Stimulated activated CD4-positive, alpha-beta T cell treated with anti-CD3 and anti-CD28 coated beads, Interleukin-4, amount 100 ng/mL, for 48 hours (primary cell): ENCODE results near the gene MEI4.
"Not testable (repeated sequence)": the region's sequence is repeated elsewhere in the genome, so short reads cannot be mapped to it uniquely, and the experiment has no call there.

Source experiments
- DNase-seq, 2 donors: peaks; one replicate each; pipeline ENCODE4 v3.0.0-alpha.2; 2020; ENCODE audit warnings: low read depth in 2 of 2

The MEI4 gene, protein sequence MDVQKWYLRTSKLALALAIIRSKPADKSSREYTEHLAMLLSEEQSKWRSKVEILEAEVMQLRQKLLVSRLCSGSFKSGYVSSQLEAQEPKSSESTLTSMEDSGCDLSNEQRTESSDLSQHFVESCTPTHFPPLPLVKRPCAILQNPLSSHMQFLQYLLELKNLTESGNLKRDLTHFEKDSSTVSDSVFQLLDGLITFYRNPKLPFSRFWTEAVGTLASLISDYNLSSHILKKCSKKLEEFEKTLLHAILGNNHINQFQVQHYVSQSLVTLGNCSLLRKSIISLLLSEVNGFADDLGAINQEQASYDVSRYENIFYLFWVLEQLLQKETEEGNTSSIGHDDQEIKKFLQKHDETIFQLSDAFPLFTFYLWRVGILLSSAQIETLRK

GRCh38 chr6:77652739-77653138 lies at the start of gene MEI4:
Gene MEI4 (plus strand): TSS chr6:77653039. CDS start chr6:77690672, 37,633 bp downstream.
- no peak for DNase-seq

DNA sequence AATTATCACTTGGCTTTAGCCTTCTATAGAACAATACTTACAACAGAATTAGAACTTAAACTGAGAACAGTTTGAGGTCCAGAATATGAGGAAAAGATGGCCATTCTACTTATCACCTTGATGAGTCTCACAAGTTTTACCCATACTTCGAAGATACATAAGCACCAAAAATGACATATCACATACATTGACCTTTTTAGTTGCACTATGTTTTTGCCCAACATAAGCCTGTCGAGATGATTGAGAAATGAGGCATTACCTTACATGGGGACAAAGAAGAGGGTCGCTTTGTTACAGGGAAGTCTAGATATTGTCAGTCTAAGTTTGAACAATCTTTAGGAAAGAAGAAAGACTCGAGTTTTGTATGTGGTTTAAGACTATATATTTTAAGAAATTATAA lies 48.4 kb upstream of the MEI4 start:
- DNase-seq, result no peak

GRCh38 chr6:77607004-77607403 lies 45.8 kb upstream of the MEI4 start:
- no peak for DNase-seq

- DNase-seq, result no peak
Observed at GRCh38 chr6:77609106-77609505, 43.7 kb upstream of the MEI4 start.

GRCh38 chr6:77619114-77619513 lies 33.7 kb upstream of the MEI4 start:
- DNase-seq, result no peak

DNA sequence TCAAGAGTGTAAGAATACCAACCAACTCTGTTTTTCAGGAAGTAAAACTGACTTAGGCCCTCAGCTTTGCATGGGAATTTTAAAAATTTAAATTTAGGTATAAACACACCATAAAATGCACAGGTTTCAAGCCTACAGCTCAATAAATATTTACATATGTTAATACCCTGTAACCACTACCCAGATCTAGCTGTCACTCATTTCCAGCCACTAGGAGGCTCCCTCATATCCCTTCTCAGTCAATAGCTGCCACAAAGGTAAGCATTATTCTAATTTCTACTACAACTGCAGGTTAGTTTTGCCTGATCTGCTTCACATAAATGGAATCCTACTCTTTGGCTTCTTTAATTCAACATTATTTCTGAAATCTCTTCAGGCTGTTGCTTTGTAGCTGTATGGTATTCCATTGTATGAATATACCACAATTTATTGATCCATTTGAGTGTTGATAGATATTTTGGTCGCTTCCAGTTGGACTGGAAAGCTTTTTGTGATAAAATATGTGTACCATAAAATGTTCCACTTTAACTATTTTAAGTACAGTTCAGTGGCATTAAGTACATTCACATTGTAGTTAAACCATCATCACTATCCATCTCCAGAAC lies 32.5 kb upstream of the MEI4 start:
- no peak for DNase-seq

DNA sequence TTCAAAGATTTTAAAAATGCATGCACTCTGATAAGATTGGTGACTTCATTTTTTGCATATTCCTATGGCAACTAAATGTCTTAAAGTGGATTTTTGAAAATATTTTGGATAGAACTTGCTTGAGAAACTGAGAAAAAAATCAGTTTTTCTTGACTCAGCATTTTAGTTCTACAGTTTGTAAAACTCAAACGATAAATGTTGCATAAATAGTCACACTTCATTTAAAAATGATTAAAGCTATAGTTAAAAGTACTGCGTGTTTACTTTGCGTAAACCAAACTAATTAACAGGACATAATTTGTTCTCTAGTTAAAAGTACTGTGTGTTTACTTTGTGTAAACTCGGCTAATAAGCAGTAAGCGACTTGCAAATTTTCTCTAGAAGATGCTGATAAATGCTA lies 28.3 kb upstream of the MEI4 start:
- DNase-seq, result no peak

DNA sequence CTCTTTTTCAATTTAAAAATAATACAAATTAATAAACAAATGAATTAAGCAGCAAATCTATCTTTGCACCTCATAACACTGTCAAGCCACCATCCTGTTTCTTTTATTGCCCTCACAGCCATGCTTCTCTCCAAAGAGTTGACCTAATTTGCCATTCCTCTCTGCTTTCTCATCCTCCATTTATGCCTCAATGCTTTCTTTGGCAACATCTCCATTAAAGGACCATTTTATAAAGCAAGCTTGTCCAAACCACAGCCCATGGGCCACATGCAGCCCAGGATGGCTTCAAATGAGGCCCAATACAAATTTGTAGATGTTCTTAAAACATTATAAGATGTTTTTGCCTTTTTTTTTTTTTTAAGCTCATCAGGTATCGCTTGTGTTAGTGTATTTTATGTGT lies 26.4 kb upstream of the MEI4 start:
- DNase-seq, result no peak

DNA sequence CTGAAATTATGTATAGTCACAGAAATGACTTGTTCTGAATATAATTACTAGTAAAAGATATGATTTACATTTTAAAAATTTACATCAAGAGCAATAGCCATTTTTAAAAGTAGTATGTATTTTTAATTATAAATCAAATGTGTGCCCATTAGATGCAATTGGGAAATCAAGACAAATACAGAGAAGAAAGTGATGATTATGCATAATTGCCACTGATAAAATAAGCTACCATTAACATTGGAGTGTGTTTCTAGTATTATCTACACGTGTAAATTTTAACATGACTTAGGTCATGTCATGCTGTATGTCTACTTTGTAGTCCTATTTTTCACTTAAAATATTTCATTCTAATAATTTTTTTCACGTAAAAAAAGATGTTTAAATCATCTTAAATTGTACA lies 22.8 kb upstream of the MEI4 start:
- DNase-seq, result no peak

DNA sequence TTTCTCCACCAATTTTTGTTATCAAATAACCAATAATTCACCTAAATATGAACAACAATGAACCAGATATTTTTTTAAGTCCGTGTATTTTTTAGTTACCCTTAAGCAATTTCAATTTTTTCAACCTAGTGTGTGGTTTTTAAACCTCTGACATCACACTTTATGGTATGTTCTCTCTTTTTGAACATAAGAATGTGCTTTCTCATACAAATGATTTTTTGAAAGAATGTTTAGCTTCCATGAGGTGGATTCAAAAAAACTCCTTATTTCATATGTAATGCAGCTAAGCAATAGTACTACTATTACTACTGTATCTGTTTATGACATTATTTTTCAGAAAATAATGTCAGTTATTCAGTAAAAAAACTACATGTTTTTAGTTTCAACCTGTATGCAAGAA lies 19.4 kb upstream of the MEI4 start:
- DNase-seq, result no peak

DNA sequence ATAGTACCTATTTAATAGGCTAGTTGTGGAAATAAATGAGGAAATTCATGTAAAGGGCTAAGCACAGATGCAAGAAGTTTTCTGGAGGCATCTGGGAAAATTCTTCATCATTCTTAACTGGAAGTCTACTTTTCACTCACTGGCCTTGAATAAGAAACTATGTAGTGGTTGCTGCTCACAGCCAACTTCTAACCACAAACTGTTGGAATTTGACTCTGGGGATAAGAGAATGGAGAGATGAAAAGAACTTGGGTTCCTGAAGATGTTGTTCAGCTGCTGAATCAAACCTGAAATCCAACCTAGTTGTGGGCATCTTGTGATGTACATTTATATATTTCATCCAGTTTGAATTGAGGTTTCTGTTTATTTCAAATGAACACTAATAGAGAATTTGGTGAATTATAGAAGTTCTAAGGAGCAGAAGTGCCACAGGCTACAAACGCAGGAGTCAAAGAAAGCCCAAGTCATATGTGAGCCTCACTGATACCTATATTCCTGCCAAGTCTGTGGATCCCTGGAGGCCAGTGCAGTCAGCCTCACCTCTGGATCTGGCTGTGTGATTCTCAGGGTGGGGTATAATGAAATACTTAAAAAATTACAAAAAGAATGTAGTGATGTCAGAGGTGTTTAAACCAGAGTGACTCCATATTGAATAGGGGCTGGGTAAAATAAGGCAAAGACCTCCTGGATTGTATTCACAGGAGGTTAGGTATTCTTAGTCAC lies 18.7 kb upstream of the MEI4 start:
- DNase-seq, result no peak

- no peak for DNase-seq
Observed at GRCh38 chr6:77638129-77638830, 14.6 kb upstream of the MEI4 start.

DNA sequence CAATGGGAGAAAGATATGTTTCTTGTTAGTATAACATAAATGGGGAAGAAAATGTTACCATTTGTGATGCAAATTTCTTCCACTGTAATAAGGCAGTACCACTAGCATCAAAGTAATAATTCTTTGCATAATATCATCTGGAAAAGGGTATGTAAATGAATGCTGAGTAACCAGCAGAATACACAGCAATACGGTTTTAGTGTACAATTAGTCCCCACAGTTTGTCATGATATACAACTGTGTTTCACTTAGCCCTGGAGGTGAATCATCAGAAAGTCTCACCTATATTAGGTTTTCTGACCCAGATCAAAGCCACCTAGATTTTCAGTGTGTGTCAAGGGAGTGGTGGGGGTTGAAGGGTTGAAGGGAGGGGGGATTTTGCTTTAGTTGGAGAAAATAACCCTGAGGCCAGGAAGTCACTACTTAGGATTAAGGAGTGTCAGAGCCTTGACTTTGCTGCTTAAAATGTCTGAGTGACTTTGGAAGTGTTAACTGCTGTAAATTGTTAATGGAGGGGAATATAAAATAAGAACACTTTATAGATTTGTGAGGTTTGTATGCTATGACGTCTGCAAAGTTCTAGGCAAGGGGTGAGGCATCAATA lies 8.6 kb upstream of the MEI4 start:
- no peak for DNase-seq

DNA sequence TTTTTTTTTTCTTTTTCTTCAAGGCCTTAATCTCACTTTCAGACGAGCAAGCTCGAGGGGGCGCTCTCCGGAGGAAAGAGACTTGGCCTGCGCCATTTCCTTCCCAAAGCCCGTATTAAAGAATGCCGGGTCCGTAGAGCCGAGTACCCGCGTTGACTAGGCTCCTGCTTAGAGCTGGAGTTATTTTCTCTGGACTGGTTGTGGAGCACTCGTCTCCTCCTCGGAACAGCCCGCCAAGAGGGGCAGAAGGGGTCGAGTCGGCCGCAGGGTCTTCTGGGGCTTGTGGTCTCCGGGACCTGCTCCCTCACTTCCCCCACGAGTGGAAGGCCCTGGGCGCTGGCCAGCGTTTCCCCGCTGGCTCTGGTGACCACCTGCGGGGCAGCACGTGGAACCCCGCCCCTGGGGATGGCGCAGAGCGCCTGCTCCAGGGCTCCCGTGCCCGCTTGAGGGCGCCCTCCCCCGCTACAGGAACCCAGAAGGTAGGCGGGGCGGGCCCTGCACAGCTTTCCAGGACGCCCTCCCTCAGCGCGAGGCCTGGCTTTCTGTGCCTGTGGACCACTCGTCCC lies 2.7 kb upstream of the MEI4 start:
- peak in 1 of 2 donors; percentile 6 for DNase-seq

GRCh38 chr6:77653816-77654215 lies 977 bp downstream of the MEI4 start:
- DNase-seq, result no peak

- not testable (repeated sequence) for DNase-seq
Observed at GRCh38 chr6:77655035-77655434, 2.2 kb downstream of the MEI4 start.

GRCh38 chr6:77656999-77657764 lies 4.3 kb downstream of the MEI4 start:
- no peak for DNase-seq

DNA sequence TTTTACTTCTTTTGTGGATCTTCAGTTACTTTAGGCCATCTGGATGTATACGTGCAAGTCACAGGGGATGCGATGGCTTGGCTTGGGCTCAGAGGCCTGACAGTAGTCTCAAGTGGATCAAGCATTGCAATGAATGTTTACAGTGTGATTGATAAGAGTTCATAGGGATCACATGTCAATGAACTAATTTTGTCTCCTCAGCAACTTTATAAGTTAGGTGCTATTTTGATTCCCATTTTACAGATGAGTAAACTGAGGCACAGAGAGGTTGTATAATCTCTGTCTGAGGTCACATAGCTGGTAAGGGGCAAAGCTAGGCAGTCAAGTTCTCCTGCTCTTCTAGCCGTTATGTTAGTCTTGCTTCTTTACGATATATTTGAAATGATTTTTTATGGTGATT lies 13.5 kb downstream of the MEI4 start:
- no peak for DNase-seq

DNA sequence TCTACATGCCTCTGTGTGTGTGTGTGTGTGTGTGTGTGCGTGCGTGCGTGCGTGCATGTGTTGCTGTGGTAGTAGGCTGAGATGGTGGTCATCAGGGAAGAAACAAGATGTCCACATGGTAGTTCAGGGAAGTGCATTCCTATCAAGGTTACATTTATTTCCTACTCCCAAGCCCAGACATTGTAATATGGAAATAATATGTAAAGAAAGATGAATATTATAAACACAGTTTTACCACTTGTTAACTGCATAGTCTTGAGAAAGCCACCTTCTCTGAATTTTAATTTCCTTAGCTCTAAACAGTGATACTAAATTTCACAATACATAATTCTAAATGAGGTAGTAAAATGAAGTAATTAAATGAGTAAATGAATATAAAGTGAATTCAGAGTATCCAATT lies 14.0 kb downstream of the MEI4 start:
- DNase-seq, result no peak

DNA sequence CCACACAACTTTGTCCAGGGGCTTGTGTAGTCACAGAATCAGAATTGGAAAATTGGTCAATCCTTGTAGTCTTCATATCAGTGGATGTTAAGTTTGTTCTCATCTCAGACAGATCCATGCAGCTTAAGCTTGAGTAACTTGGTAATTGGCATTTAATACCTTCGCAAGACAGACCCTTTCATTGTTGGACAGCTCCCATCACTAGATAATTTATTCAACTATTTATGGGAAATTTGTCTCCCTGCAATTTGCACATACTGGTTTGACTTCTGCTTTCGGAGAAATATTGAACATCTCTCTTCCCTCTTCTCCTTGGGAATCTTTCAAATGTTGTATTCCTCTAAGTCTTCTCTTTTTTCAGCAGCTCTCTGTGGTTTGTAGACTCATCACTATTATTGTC lies 17.1 kb downstream of the MEI4 start:
- DNase-seq, result no peak

DNA sequence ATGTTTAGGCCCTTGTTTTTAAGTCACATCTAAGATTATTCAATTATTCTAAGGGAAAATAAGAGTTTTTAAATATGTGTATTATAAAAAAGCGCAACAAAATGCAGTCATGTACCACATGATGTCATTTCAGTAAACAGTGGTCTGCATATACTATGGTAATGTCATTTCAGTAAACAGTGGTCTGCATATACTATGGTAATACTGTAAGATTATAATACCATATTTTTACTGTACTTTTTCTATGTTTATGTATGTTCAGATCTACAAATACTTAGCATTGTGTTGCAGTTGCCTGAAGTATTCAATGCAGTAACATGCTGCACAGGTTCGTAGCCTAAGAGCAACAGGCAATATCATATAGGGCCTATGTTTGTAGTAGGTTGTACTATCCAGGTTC lies 21.4 kb downstream of the MEI4 start:
- DNase-seq, result no peak
